Activated T-cell treated with anti-CD3 and anti-CD28 coated beads, Interleukin-2, amount 50 U/mL, for 24 hours (primary cell): ENCODE measurements around the gene CDK19.
"Not testable (repeated sequence)": the region's sequence is repeated elsewhere in the genome, so short reads cannot be mapped to it uniquely, and the experiment has no call there.

ENCODE experiments used
- DNase-seq: peaks from one replicate; pipeline ENCODE4 v3.0.0-alpha.2; 2020
- H3K27ac Mint-ChIP-seq: 2 replicates; pipeline ENCODE4 v1.8.0; 2020; ENCODE audit warnings: mild to moderate bottlenecking, mixed read lengths
- H3K27me3 Mint-ChIP-seq: 2 replicates; pipeline ENCODE4 v1.8.0; 2020; ENCODE audit warnings: mixed read lengths
- H3K36me3 Mint-ChIP-seq: 2 replicates; pipeline ENCODE4 v1.8.0; 2020; ENCODE audit warnings: low read depth, mixed read lengths
- H3K4me1 Mint-ChIP-seq: 2 replicates; pipeline ENCODE4 v1.8.0; 2020; ENCODE audit warnings: low read depth, mixed read lengths
- H3K4me3 Mint-ChIP-seq: 2 replicates; pipeline ENCODE4 v1.8.0; 2020; ENCODE audit warnings: mild to moderate bottlenecking, moderate library complexity, mixed read lengths
- H3K9me3 Mint-ChIP-seq: 2 replicates; pipeline ENCODE4 v1.8.0; 2020; ENCODE audit warnings: mixed read lengths

The CDK19 gene

DNA sequence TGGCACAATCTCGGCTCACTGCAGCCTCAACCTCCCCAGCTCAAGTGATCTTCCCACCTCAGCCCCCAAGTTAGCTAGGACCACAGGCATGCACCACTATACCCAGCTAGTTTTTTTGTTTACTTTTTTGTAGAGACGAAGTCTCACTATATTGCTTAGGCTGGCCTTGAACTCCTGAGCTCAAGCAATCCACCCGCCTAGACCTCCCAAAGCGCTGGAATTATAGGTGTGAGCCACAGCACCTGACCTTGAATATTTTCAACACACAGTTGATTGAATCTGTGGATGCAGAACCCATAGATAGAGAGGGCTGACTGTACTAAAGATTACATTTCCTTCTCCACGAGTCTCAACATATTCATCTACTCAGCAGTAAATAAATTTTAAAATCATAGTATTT, 15.6 kb downstream of the CDK19 start:
- H3K27me3 Mint-ChIP-seq: no peaks in the 10 kb centered on the region
- H3K36me3 Mint-ChIP-seq: peaks cover 8% of the 10 kb centered on the region
- H3K4me1 Mint-ChIP-seq: peaks cover 7% of the 10 kb centered on the region
- H3K4me3 Mint-ChIP-seq: no peak overlapping the region
- no peak overlapping the region for H3K27ac Mint-ChIP-seq
- DNase-seq: no peak
- H3K9me3 Mint-ChIP-seq: no peaks in the 10 kb centered on the region

DNA sequence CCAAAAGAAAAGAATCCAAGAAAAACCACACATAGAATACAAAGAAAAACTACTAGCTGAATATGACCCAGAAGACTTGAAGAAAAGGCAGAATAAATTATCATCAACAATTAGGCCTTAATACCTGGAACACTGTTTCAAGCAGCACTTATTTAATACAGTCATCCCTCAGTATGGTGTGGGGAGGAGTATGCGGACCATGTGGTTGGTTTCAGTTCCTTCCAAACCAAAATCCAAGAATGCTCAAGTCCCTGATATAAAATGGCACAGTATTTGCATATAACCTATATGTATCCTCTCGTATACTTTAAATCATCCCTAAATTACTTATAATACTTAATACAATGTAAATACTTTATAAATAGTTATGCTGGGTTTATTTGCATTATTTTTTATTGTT, 16.1 kb downstream of the CDK19 start:
- H3K27ac Mint-ChIP-seq: no peak overlapping the region
- no peaks in the 10 kb centered on the region for H3K27me3 Mint-ChIP-seq
- DNase-seq: no peak
- peaks cover 7% of the 10 kb centered on the region for H3K4me1 Mint-ChIP-seq
- H3K9me3 Mint-ChIP-seq: no peaks in the 10 kb centered on the region
- H3K36me3 Mint-ChIP-seq: peaks cover 8% of the 10 kb centered on the region
- no peak overlapping the region for H3K4me3 Mint-ChIP-seq

DNA sequence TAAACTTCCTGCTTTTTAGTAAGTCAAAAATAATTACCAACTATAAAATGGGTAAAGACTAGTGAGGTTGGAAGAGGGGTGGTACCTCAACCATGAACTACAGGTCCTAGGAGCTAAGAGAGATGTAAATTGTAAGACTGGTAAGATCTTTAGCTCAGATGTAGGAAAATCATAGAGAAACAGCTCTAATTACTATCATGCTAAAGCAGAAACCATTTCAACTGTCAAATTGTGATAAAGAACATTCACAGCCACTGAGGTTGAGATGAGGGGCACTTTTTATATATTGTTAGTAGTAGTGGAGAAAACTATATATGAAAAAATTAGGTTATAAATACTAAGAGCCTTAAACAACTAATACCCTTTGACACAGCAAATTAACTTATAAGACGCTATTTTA, 20.0 kb downstream of the CDK19 start:
- H3K27ac Mint-ChIP-seq: no peak overlapping the region

DNA sequence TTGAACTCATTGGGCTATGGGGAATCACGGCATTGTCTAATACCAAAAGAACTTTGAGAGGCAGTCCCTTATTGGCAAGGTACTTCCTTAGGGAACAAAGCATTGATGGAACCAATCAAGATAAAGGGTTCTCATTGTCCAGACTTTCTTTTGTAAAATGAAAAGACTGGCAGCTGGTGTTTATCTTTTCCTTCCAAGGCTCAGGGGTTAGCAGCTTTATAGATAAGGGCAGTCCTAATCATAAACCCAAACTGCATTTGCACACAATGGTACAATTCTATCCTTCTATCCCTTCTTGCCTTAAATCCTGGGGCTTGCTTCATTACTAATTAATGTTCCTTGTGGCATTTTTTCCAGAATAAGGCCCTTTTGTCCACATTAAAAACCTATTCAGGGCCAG, 28.6 kb downstream of the CDK19 start:
- peaks cover 7% of the 10 kb centered on the region for H3K36me3 Mint-ChIP-seq
- H3K27me3 Mint-ChIP-seq: no peaks in the 10 kb centered on the region
- no peak overlapping the region for H3K4me3 Mint-ChIP-seq
- DNase-seq: no peak
- H3K27ac Mint-ChIP-seq: no peak overlapping the region
- peaks cover 8% of the 10 kb centered on the region for H3K9me3 Mint-ChIP-seq
- H3K4me1 Mint-ChIP-seq: peaks cover 31% of the 10 kb centered on the region

More for the DNA sequence above, 20.0 kb downstream of the CDK19 start:
- DNase-seq: no peak
- H3K4me3 Mint-ChIP-seq: no peak overlapping the region
- no peaks in the 10 kb centered on the region for H3K9me3 Mint-ChIP-seq
- H3K4me1 Mint-ChIP-seq: peaks cover 4% of the 10 kb centered on the region
- H3K27me3 Mint-ChIP-seq: no peaks in the 10 kb centered on the region
- no peaks in the 10 kb centered on the region for H3K36me3 Mint-ChIP-seq

DNA sequence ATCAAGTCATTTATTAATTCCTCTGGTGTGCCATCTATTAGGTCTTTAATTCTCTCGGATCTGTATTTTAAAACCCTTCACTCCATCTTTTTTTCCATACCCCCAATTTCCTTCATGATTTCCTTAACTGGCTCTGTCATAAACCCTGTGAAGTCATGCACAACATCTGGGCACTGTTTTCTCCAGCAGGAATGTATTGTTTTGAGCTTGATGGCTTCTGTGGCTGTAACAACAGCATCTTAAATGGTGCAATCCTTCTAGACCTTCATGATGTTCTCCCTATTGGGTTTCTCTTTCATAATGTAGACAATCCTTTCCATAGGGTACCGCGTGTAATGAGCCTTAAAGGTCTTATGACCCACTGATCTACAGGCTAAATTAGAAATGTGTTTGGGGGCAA, 29.0 kb downstream of the CDK19 start:
- Mint-ChIP-seq H3K4me3 (no peak overlapping the region), H3K27ac (no peak overlapping the region), H3K4me1 (peaks cover 34% of the 10 kb centered on the region), H3K9me3 (peaks cover 8% of the 10 kb centered on the region), H3K27me3 (no peaks in the 10 kb centered on the region), H3K36me3 (peaks cover 7% of the 10 kb centered on the region)
- no peak for DNase-seq

DNA sequence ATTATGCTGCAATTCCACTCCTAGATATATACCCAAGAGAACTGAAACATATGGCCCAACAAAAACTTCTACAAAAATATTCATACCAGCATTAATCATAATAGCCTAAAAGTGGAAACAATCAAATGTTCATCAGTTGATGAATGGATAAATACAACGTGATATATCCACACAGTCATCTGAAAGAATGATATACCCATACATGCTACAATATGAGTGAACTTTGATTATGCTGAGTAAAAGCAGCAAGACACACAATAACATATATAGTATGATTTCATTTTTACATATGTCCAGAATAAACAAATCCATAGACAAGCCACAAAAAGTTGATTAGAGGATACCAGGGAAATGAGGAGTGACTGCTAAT, 30.7 kb downstream of the CDK19 start:
- peaks cover 39% of the 10 kb centered on the region for H3K4me1 Mint-ChIP-seq
- DNase-seq: no peak
- no peak overlapping the region for H3K4me3 Mint-ChIP-seq
- peaks cover 7% of the 10 kb centered on the region for H3K36me3 Mint-ChIP-seq
- peaks cover 8% of the 10 kb centered on the region for H3K9me3 Mint-ChIP-seq
- no peaks in the 10 kb centered on the region for H3K27me3 Mint-ChIP-seq
- H3K27ac Mint-ChIP-seq: peak overlapping the region; percentile 47

DNA sequence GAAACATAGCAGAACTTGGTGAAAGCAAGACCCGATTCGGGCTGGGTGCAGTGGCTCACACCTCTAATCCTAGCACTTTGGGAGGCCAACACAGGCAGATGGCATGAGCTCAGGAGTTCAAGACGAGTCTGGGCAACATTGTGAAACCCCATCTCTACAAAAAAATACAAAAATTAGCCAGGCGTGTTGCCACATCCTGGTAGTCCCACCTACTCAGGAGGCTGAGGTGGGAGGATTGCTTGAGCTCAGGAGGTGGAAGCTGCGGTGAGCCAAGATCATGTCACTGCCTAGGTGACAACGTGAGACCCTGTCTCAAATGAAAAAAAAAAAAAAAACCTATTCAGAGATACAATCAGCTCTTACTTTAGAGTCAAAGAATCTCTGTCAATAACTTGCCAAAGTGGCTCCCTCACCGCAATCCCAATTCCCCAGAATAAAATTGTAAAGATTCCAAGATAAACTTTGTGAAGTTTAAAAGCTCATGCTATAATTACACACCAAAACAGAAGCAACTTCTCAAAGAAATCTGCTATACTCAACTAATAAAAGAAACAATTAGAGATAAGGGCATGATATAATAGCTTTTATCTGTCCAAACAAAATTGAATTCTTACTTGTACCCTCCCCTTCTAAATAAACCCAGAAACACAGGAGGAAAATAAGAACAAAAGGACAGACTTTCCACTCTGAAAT, 33.6 kb downstream of the CDK19 start:
- Mint-ChIP-seq H3K4me1 (peaks cover 43% of the 10 kb centered on the region), H3K36me3 (no peaks in the 10 kb centered on the region), H3K9me3 (no peaks in the 10 kb centered on the region), H3K4me3 (no peak overlapping the region), H3K27ac (no peak overlapping the region), H3K27me3 (no peaks in the 10 kb centered on the region)
- DNase-seq: no peak

DNA sequence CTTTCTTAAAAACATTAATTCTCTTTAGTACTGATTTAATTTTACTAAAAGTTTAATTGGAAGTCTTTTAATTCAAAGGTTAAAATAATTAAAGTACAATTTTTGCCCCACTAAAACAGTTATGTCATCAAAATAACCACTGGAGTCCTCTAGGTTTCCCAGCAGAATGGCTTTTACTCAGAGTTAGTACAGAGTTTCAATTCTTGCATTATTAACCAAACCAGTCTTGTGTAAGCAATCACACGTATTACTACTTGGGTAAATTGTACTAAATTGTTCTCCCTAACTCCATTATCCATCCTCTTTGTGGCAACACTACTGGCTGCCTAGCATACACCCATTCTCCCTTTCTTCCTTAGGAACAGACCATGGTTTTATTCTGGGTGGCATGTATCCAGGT, 36.9 kb downstream of the CDK19 start:
- DNase-seq: no peak
- no peaks in the 10 kb centered on the region for H3K27me3 Mint-ChIP-seq
- no peak overlapping the region for H3K27ac Mint-ChIP-seq
- H3K4me1 Mint-ChIP-seq: peaks cover 27% of the 10 kb centered on the region
- no peaks in the 10 kb centered on the region for H3K36me3 Mint-ChIP-seq
- no peak overlapping the region for H3K4me3 Mint-ChIP-seq
- no peaks in the 10 kb centered on the region for H3K9me3 Mint-ChIP-seq

DNA sequence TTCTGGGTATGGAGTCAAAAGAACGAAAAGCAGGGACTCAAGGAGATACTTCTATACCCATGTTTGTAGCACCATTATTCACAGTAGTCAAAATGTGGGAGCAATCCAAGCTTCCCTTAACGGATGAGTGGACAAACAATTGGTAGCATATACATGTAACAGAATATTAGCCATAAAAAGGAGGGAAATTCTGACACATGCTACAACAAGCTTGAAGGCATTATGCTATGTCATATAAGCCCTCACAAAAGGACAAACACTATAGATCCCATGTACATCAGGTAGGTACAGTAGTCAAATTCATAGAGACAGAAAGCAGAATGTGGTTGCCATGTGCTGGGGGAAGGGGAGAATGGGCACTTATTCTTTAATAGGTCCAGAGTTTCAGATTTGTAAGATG, 37.6 kb downstream of the CDK19 start:
- Mint-ChIP-seq H3K9me3 (no peaks in the 10 kb centered on the region), H3K4me1 (peaks cover 20% of the 10 kb centered on the region), H3K36me3 (no peaks in the 10 kb centered on the region), H3K4me3 (no peak overlapping the region), H3K27ac (no peak overlapping the region), H3K27me3 (no peaks in the 10 kb centered on the region)
- no peak for DNase-seq

DNA sequence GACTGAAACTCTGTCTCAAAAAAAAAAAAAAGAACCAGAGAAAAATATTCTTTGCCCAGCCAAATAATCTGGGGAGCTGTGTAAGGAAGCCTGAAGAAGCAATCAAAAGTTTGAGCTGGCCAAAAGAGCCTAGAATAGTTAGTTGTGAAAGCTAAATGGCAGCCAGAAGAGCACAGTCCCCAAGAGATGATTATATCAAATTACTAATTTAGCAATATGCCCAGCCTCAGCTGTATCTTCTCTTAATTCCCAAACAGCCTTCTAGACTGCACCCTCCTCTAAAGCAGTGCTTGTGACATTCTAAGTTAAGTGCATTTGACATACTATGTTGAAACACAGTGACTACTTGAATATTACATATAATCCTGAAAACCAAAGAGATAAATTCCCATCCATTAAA, 38.9 kb downstream of the CDK19 start:
- no peak overlapping the region for H3K4me3 Mint-ChIP-seq
- H3K27ac Mint-ChIP-seq: no peak overlapping the region
- H3K27me3 Mint-ChIP-seq: no peaks in the 10 kb centered on the region
- H3K9me3 Mint-ChIP-seq: no peaks in the 10 kb centered on the region
- peaks cover 10% of the 10 kb centered on the region for H3K4me1 Mint-ChIP-seq
- peaks cover 8% of the 10 kb centered on the region for H3K36me3 Mint-ChIP-seq
- no peak for DNase-seq

DNA sequence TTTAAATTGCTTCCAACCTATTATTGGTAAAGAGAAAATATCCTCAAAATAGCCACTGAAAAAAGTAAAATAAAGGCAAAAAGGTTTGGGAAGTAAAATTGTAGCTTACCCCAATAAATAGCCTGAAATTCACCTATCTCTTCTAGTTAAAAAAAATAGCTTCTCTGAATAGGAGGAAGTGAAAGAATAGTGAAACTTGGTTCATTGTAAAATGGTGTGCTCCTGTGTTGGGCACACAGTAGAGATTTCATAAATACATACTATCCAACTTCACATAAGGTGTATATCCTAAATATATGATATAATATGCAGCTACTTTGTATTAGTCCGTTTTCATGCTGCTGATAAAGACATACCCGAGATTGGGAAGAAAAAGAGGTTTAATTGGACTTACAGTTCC, 45.3 kb downstream of the CDK19 start:
- H3K27ac Mint-ChIP-seq: no peak overlapping the region
- peaks cover 19% of the 10 kb centered on the region for H3K36me3 Mint-ChIP-seq
- DNase-seq: no peak
- no peaks in the 10 kb centered on the region for H3K4me1 Mint-ChIP-seq
- H3K9me3 Mint-ChIP-seq: no peaks in the 10 kb centered on the region
- no peak overlapping the region for H3K4me3 Mint-ChIP-seq
- H3K27me3 Mint-ChIP-seq: no peaks in the 10 kb centered on the region

DNA sequence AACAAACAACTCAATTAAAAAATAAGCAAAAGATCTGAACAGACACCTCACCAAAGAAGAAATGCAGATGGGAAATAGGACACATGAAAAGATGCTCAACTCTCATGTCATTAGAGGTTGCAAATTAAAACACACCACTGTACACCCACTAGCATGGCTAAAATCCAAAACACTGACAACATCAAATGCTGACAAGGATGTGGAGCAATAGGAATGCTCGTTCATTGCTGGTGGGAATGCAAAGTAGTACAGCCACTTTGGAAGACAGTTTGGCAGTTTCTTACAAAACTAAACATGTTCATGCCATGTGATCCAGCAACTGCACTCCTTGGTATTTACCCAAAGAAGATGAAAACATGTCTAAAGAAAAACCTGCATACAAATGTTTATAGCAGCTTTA, 47.2 kb downstream of the CDK19 start:
- Mint-ChIP-seq H3K4me3 (no peak overlapping the region), H3K27me3 (no peaks in the 10 kb centered on the region), H3K27ac (no peak overlapping the region), H3K9me3 (no peaks in the 10 kb centered on the region), H3K36me3 (peaks cover 23% of the 10 kb centered on the region), H3K4me1 (no peaks in the 10 kb centered on the region)
- DNase-seq: no peak

DNA sequence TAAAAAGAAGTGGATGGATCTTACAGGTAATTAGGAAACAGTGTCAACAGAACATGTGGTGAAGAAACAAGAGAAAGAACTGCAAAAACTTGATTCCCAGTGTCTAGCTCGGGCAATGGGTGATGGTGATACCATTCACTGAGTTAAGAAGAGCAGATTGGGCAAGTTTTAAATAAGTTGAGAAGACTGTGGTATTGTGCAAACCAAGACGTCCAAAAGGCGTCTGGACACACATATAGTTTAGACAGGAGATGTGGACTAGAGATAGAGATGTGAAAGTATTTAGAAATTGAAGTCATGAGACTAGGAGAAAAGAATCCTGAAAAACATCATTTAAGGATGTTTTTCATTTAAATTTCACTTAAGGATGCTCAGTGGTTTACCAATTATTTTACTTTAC, 53.9 kb downstream of the CDK19 start:
- H3K36me3 Mint-ChIP-seq: peaks cover 4% of the 10 kb centered on the region

DNA sequence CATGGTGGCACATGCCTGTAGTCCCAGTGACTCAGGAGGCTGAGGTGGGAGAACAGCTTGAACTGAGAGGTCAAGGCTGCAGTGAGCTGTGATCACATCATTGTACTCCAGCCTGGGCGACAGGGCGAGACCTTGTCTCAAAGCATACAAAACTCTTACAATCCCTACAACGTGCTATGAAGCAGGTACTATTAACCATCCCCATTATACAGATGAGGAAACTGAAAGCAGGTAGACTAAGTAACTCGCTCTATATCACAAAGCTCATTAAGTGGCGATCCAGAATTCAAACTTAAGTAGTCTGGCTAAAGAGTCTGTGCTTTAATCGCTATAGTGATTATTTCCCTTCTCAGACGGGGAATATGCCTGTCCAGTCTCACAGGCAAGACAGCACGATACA, 54.7 kb downstream of the CDK19 start:
- Mint-ChIP-seq H3K36me3 (peaks cover 4% of the 10 kb centered on the region), H3K4me3 (no peak overlapping the region), H3K9me3 (no peaks in the 10 kb centered on the region), H3K27ac (no peak overlapping the region), H3K27me3 (no peaks in the 10 kb centered on the region), H3K4me1 (peaks cover 2% of the 10 kb centered on the region)
- DNase-seq: no peak

More for the DNA sequence above, 53.9 kb downstream of the CDK19 start:
- Mint-ChIP-seq H3K4me1 (peaks cover 2% of the 10 kb centered on the region), H3K4me3 (no peak overlapping the region), H3K9me3 (no peaks in the 10 kb centered on the region), H3K27ac (no peak overlapping the region), H3K27me3 (no peaks in the 10 kb centered on the region)
- DNase-seq: no peak

DNA sequence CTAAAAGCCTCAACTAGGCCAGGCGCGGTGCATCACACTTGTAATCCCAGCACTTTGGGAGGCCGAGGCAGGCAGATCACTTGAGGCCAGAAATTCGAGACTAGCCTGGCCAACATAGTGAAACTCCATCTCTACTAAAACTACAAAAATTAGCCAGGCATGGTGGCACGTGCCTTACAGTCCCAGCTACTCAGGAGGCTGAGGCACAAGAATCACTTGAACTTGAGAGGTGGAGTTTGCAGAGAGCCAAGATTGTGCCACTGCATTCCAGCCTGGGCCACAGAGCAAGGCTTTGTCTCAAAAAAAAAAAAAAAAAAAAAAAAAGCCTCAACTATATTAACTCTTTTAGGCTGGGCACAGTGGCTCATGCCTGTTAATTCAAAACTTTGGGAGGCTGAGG, 55.2 kb downstream of the CDK19 start:
- not testable (repeated sequence) for H3K9me3 Mint-ChIP-seq, H3K4me1 Mint-ChIP-seq, H3K4me3 Mint-ChIP-seq

DNA sequence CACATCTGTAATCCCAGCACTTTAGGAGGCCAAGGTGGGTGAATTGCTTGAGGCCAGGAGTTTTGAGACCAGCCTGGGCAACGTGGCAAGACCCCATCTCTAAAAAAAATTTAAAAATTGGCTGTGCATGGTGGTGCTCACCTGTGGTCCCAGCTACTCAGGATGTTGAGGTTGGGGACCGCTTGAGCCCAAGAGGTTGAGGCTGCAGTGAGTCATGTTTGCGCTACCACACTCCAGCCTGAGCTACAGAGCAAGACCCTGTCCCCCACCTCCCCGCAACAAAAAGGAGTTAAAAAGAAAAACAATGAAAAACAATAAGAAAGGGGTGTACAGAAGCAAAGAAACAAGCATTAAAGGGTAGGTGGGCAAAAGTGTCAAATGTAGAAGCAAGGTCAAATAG, 57.3 kb downstream of the CDK19 start:
- Mint-ChIP-seq H3K27ac (no peak overlapping the region), H3K36me3 (no peaks in the 10 kb centered on the region), H3K27me3 (no peaks in the 10 kb centered on the region), H3K4me1 (peaks cover 2% of the 10 kb centered on the region), H3K4me3 (no peak overlapping the region), H3K9me3 (no peaks in the 10 kb centered on the region)
- no peak for DNase-seq

More for the DNA sequence above, 55.2 kb downstream of the CDK19 start:
- not testable (repeated sequence) for H3K27me3 Mint-ChIP-seq, H3K36me3 Mint-ChIP-seq, DNase-seq, H3K27ac Mint-ChIP-seq
